SK-N-SH (cell line): ENCODE data around the gene GRAMD2A. TPM values are rescaled to one million over a fixed set of nuclear protein-coding genes. Genes with fewer than 3 reads are reported as not detected.

Source experiments
- CTCF ChIA-PET: fragments of 300-600, 350-600 bp; formaldehyde crosslinking; extraction: SDS; loops from one replicate; lab custom pipeline; 2021; lab: Yijun Ruan, JAX
- POLR2A ChIA-PET: fragments of 350-600 bp; sonication (Branson Sonifier 250); formaldehyde crosslinking; extraction: SDS; loops from one replicate; lab custom pipeline; 2020; ENCODE audit warnings: antibody characterized with exemption, inconsistent platforms; lab: Yijun Ruan, JAX
- DNase-seq: peaks from one replicate; pipeline ENCODE4 v3.0.0; 2012
- H2AFZ ChIP-seq: fragments of 200-600 bp; sonication (generic); 2 replicates; pipeline ENCODE4 v1.8.1; 2016; ENCODE audit warnings: antibody characterized with exemption, mild to moderate bottlenecking, low read depth
- H3F3A ChIP-seq: fragments of 200-600 bp; sonication (generic); replicated peaks from 2 replicates; pipeline ENCODE3; 2016; ENCODE audit warnings: antibody characterized with exemption, mild to moderate bottlenecking; ENCODE audit not compliant: insufficient read depth
- H3K27ac ChIP-seq, 2 experiments: fragments of 200-500 bp in 1 of 2; fragments of 200-600 bp in 1 of 2; sonication (Bioruptor generic) in 1 of 2; sonication (generic), shearing (Covaris generic) in 1 of 2; 2 replicates each; pipeline versions ENCODE4 v1.5.1 to v1.6.1; 2014 to 2016; ENCODE audit warnings: low read depth in 2 of 2, inconsistent platforms in 1 of 2, low read length in 1 of 2, mild to moderate bottlenecking in 1 of 2, mixed read lengths in 1 of 2
- H3K27me3 ChIP-seq: fragments of 200-600 bp; sonication (generic), shearing (Covaris generic); 2 replicates; pipeline ENCODE4 v1.6.1; 2016; ENCODE audit warnings: mixed run types; ENCODE audit not compliant: insufficient read depth
- H3K36me3 ChIP-seq, 2 experiments: fragments of 200-500 bp in 1 of 2; fragments of 200-600 bp in 1 of 2; sonication (Bioruptor generic) in 1 of 2; sonication (generic) in 1 of 2; replicated peaks in 1 of 2; 2 replicates each; pipeline versions ENCODE3 to v1.5.1; 2014 to 2016; ENCODE audit warnings: low read length in 1 of 2, mild to moderate bottlenecking in 1 of 2; ENCODE audit not compliant: insufficient read depth in 2 of 2, control insufficient read depth in 1 of 2
- H3K4me1 ChIP-seq, 2 experiments: fragments of 200-500 bp in 1 of 2; fragments of 200-600 bp in 1 of 2; sonication (Bioruptor generic) in 1 of 2; sonication (generic), shearing (Covaris generic) in 1 of 2; 2 replicates each; pipeline versions ENCODE4 v1.5.1 to v1.6.1; 2014 to 2016; ENCODE audit warnings: low read depth in 1 of 2, low read length in 1 of 2, mixed run types in 1 of 2; ENCODE audit not compliant: insufficient read depth in 2 of 2, control insufficient read depth in 1 of 2
- H3K4me2 ChIP-seq: fragments of 200-600 bp; sonication (generic), shearing (Covaris generic); 2 replicates; pipeline ENCODE4 v1.6.1; 2017; ENCODE audit warnings: mixed run types
- H3K4me3 ChIP-seq, 2 experiments: fragments of 200-500 bp in 1 of 2; fragments of 200-600 bp in 1 of 2; sonication (Bioruptor generic) in 1 of 2; sonication (generic), shearing (Covaris generic) in 1 of 2; 2 replicates each; pipeline versions ENCODE4 v1.5.1 to v1.8.1; 2014 to 2016; ENCODE audit warnings: low read depth in 2 of 2, inconsistent platforms in 1 of 2, low read length in 1 of 2, mild to moderate bottlenecking in 1 of 2, mixed read lengths in 1 of 2, moderate library complexity in 1 of 2
- H3K79me2 ChIP-seq: fragments of 200-600 bp; sonication (generic); 2 replicates; pipeline ENCODE4 v1.8.1; 2017; ENCODE audit warnings: mild to moderate bottlenecking; ENCODE audit not compliant: insufficient read depth
- H3K9ac ChIP-seq: fragments of 200-600 bp; sonication (generic); 2 replicates; pipeline ENCODE4 v1.6.1; 2017; ENCODE audit warnings: mixed run types
- H3K9me2 ChIP-seq: fragments of 200-600 bp; sonication (generic); 2 replicates; pipeline ENCODE4 v1.6.1; 2017; ENCODE audit warnings: mixed run types
- H3K9me3 ChIP-seq: fragments of 200-600 bp; sonication (generic); 2 replicates; pipeline ENCODE4 v1.6.1; 2017; ENCODE audit warnings: mixed run types, mild to moderate bottlenecking, moderate library complexity
- H4K20me1 ChIP-seq: fragments of 200-600 bp; sonication (generic); 2 replicates; pipeline ENCODE4 v1.6.1; 2017; ENCODE audit warnings: mild to moderate bottlenecking, mixed run types; ENCODE audit not compliant: insufficient read depth
- FOXJ3 ChIP-seq: sonication (generic); formaldehyde crosslinking; IDR thresholded peaks from 2 replicates; pipeline ENCODE4 v1.5.1; 2020; ENCODE audit warnings: mild to moderate bottlenecking, missing genetic modification reagents
- GATA2 ChIP-seq: sonication (generic); formaldehyde crosslinking; IDR thresholded peaks from 2 replicates; pipeline ENCODE4 v1.5.0; 2020; ENCODE audit warnings: mild to moderate bottlenecking, missing genetic modification reagents
- MEF2A ChIP-seq: IDR thresholded peaks from 2 replicates; pipeline ENCODE4 v1.4.0; 2012; ENCODE audit warnings: low read depth, borderline replicate concordance
- MXI1 ChIP-seq: IDR thresholded peaks from 2 replicates; pipeline ENCODE4 v1.6.1; 2012; ENCODE audit warnings: mild to moderate bottlenecking, low read depth, low read length, improper control_type of control experiment
- NFIC ChIP-seq: IDR thresholded peaks from 2 replicates; pipeline ENCODE4 v1.4.0; 2012; ENCODE audit warnings: borderline replicate concordance
- NRF1 ChIP-seq: IDR thresholded peaks from 2 replicates; pipeline ENCODE4 v1.6.1; 2012; ENCODE audit warnings: low read depth, mild to moderate bottlenecking, low read length
- POLR2AphosphoS5 ChIP-seq: IDR thresholded peaks from 2 replicates; pipeline ENCODE4 v1.6.1; 2012; ENCODE audit warnings: low read depth, low read length
- RCOR1 ChIP-seq: fragments of 150-350 bp; IDR thresholded peaks from 2 replicates; pipeline ENCODE4 v1.6.1; 2017; ENCODE audit warnings: antibody characterized with exemption, low read length
- RFX5 ChIP-seq: IDR thresholded peaks from 2 replicates; pipeline ENCODE4 v1.6.1; 2012; ENCODE audit warnings: mild to moderate bottlenecking, improper control_type of control experiment, low read length
- SMC3 ChIP-seq: IDR thresholded peaks from 2 replicates; pipeline ENCODE4 v1.6.1; 2012; ENCODE audit warnings: low read depth, low read length, improper control_type of control experiment
- TCF12 ChIP-seq: IDR thresholded peaks from 2 replicates; pipeline ENCODE4 v1.4.0; 2012
- WGBS: methylation state at CpG from one replicate; pipeline ENCODE4 v1.1.6; 2017; ENCODE audit warnings: low lambda C conversion rate; 5-methylcytosine and 5-hydroxymethylcytosine counted together
- polyA plus RNA-seq, 3 experiments: library from polyadenylated mRNA; depleted of rRNA; stranded (reverse); fragments of >200 nt; gene quantifications; 2 replicates each; pipeline ENCODE4 v1.2.3, GENCODE V29; 2012
- TF ChIP-seq, protein P1 (sequence below): IDR thresholded peaks from 2 replicates; pipeline ENCODE4 v1.4.0; 2012; ENCODE audit warnings: low read depth
- TF ChIP-seq, protein P2 (sequence below): fragments of 150-350 bp; IDR thresholded peaks from 2 replicates; pipeline ENCODE4 v1.6.1; 2016; ENCODE audit warnings: mild to moderate bottlenecking, low read depth, low read length
- TF ChIP-seq, protein P3 (sequence below): IDR thresholded peaks from 2 replicates; pipeline ENCODE4 v1.4.0; 2012; ENCODE audit warnings: low read depth, borderline replicate concordance

GRAMD2A gene
- polyA plus RNA-seq, 1 of the 3 experiments (the other 2 are of a cell fraction): 0.10 TPM

DNA sequence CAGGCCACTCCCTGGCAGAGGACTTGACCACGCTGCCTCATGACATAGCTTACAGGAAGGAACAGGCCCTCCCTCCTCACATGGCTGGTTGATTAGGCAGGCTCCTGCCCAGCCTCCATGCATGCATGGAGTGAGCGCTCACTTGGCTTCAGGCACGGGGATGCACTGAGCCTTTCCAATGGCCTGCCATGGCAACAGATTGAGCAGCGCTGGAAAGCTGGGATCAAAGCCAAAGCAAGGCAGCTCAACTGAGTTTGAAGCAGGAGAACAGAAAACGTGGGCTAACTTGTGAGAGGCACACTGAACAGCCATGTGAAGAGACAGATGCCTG lies 5.9 kb upstream of the GRAMD2A start (continued):
- peak; percentile 99 for TF ChIP-seq MXI1
- TF ChIP-seq NRF1: no peak
- TF ChIP-seq POLR2AphosphoS5: peak; percentile 22; the same call in 1 of the 2 replicates
- TF ChIP-seq TCF12: peak; percentile 52; the same call in 1 of the 2 replicates
- no peak for TF ChIP-seq SMC3
- TF ChIP-seq RCOR1: peak; percentile 26; the same call in 1 of the 2 replicates
- TF ChIP-seq, protein P1, sequence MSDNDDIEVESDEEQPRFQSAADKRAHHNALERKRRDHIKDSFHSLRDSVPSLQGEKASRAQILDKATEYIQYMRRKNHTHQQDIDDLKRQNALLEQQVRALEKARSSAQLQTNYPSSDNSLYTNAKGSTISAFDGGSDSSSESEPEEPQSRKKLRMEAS: peak; percentile 95
- no peak for TF ChIP-seq GATA2 (CRISPR knock-in tag)
- TF ChIP-seq, protein P2, sequence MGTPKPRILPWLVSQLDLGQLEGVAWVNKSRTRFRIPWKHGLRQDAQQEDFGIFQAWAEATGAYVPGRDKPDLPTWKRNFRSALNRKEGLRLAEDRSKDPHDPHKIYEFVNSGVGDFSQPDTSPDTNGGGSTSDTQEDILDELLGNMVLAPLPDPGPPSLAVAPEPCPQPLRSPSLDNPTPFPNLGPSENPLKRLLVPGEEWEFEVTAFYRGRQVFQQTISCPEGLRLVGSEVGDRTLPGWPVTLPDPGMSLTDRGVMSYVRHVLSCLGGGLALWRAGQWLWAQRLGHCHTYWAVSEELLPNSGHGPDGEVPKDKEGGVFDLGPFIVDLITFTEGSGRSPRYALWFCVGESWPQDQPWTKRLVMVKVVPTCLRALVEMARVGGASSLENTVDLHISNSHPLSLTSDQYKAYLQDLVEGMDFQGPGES: no peak
- peak; percentile 78 for TF ChIP-seq NFIC
- TF ChIP-seq, all 33 proteins: peak for 13

DNA sequence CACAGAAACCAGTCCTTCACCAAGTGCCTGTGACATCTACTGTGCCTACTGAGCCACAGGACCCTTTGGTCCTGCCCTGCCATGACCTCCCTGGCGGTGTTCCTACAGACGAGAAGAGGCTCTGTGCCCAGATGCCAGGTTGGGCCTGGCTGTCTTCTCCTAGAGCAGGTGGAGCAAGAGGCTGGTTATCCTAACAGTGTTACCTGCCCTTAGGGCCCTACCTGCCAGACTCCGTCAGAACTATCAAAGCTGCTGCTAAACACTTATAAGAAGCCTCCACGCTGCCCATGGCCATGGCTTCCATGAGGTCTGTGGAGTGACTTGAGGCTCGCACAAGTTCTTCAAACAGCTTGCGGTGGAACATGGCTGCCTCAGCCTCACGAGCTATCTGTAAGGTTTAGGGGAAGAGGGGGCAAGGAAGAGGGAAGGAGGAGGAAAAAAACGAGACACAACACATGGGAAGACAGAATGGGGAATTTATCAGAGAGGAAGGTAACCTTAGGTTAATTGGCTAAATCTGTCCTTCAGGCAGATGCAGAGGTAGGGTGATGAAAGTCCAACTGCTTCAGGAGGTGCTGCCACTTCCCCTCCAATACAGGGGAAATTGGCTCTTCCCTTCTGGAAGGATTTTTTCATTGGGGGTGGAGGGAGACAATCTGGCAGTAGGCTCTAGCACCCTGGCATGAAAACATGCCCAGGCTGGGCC lies 5.4 kb upstream of the GRAMD2A start:
- CTCF ChIA-PET: interaction anchor here (0.8 to 1.7 kb wide), 4 partner anchors 14 to 459 kb away, joined by 3 to 7 read pairs (median 4); no protein-coding TSS in a partner anchor
- peak overlapping the region; percentile 66 to 94 for H3K27ac ChIP-seq
- H3K79me2 ChIP-seq: peaks cover 38% of the 10 kb centered on the region
- TF ChIP-seq MEF2A (no peak), RFX5 (no peak), TCF12 (no peak)
- TF ChIP-seq, protein P3, sequence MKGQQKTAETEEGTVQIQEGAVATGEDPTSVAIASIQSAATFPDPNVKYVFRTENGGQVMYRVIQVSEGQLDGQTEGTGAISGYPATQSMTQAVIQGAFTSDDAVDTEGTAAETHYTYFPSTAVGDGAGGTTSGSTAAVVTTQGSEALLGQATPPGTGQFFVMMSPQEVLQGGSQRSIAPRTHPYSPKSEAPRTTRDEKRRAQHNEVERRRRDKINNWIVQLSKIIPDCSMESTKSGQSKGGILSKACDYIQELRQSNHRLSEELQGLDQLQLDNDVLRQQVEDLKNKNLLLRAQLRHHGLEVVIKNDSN: no peak
- H3K9ac ChIP-seq: 0 out of 2 replicates have a peak overlapping the region, but pooled peaks have one; percentile 23
- peaks cover 99% of the 10 kb centered on the region for H4K20me1 ChIP-seq
- H3K9me3 ChIP-seq: no peaks in the 10 kb centered on the region
- H3K36me3 ChIP-seq: peaks cover 92 to 97% of the 10 kb centered on the region in 2 experiments
- H3K9me2 ChIP-seq: no peaks in the 10 kb centered on the region
- peak overlapping the region; percentile 28; the same call in 1 of the 2 replicates for H3K4me2 ChIP-seq
- H3K27me3 ChIP-seq: no peaks in the 10 kb centered on the region
- POLR2A ChIA-PET: interaction anchor here (0.9 to 1.7 kb wide), 5 partner anchors 13 to 27 kb away, joined by 3 to 15 read pairs (median 6); partner anchors contain the start of gene PKM
- WGBS: 85% methylated on average over 6 of the region's 8 CpGs
- no peak overlapping the region for H3K4me3 ChIP-seq
- DNase-seq: no peak
- peaks cover 91% of the 10 kb centered on the region for H3F3A ChIP-seq
- H3K4me1 ChIP-seq: peaks cover 35 to 37% of the 10 kb centered on the region in 2 experiments
- no peak overlapping the region for H2AFZ ChIP-seq

DNA sequence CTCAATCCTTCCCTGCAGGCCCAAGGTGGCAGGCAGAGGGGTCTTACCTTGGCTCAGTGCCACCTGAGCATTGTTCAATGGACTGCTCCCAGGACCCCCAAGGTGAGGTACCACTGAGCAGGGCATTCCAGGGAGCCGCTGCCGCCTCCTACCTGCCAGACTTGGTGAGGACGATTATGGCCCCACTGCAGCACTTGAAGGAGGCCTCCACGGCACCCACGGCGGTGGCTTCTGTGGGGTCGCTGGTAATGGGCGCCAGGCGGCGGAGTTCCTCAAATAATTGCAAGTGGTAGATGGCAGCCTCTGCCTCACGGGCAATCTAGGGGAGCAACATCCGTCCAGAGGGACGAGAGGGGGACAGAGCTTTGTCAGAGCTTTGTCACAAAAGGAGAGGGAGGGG lies 4.7 kb upstream of the GRAMD2A start:
- CTCF ChIA-PET: interaction anchor here (1.7 kb wide), 1 partner anchor 458 kb away, joined by 4 read pairs; no protein-coding TSS in a partner anchor
- peaks cover 32% of the 10 kb centered on the region for H3K79me2 ChIP-seq
- H3K27ac ChIP-seq: peak overlapping the region; percentile 66 to 94; a peak in 2 of 4 replicates

More for the DNA sequence above, 4.7 kb upstream of the GRAMD2A start:
- Histone ChIP-seq H3K4me1 (peaks cover 35 to 37% of the 10 kb centered on the region in 2 experiments), H3K9ac (no peak overlapping the region), H3K9me3 (no peaks in the 10 kb centered on the region), H3K36me3 (peaks cover 87 to 90% of the 10 kb centered on the region in 2 experiments), H3K9me2 (no peaks in the 10 kb centered on the region), H3K27me3 (no peaks in the 10 kb centered on the region), H2AFZ (no peak overlapping the region)
- DNase-seq: no peak
- POLR2A ChIA-PET: interaction anchor here (1.3 to 1.6 kb wide), 3 partner anchors 17 to 28 kb away, joined by 3 to 15 read pairs (median 6); partner anchors contain the start of gene PKM
- TF ChIP-seq POLR2AphosphoS5: 0 out of 2 replicates have a peak, but pooled peaks have one; percentile 2
- no peak for TF ChIP-seq FOXJ3 (CRISPR knock-in tag)
- TF ChIP-seq, all 33 proteins: peak for 1
- no peak overlapping the region for H3K4me3 ChIP-seq
- 96% methylated on average over 11 of the region's 13 CpGs for WGBS
- peaks cover 87% of the 10 kb centered on the region for H3F3A ChIP-seq
- H3K4me2 ChIP-seq: no peak overlapping the region
- peaks cover 94% of the 10 kb centered on the region for H4K20me1 ChIP-seq
